NCI-H2196 treated with DMSO at 0.1 percent for 48 hours (cell line): ENCODE data around the gene ELL.
"Not testable (repeated sequence)": the region's sequence is repeated elsewhere in the genome, so short reads cannot be mapped to it uniquely, and the experiment has no call there.

ENCODE experiments used
- DNase-seq: peaks from one replicate; lab custom pipeline; 2025; ENCODE audit not compliant: unreplicated experiment; lab: John Stamatoyannopoulos, UW

ELL gene

GRCh38 chr19:18405754-18406153 is 116.1 kb downstream of the ELL start:
- not testable (repeated sequence) for DNase-seq

GRCh38 chr19:18402455-18403248 is 119.2 kb downstream of the ELL start:
- not testable (repeated sequence) for DNase-seq

- no peak for DNase-seq
Observed at GRCh38 chr19:18401580-18402112, 120.2 kb downstream of the ELL start.

- DNase-seq, result no peak
Observed at GRCh38 chr19:18399008-18399407, 122.9 kb downstream of the ELL start.

- DNase-seq, result no peak
Observed at GRCh38 chr19:18397242-18398202, 124.3 kb downstream of the ELL start, which contains the start of gene LRRC25. Gene LRRC25, minus strand, starts transcription at chr19:18397622. Its CDS starts 659 bp downstream, at chr19:18396963.

GRCh38 chr19:18396471-18397241 is 125.2 kb downstream of the ELL start:
- DNase-seq, result no peak

GRCh38 chr19:18393836-18394235 is 128.0 kb downstream of the ELL start:
- no peak for DNase-seq

GRCh38 chr19:18392926-18393325 is 128.9 kb downstream of the ELL start:
- no peak for DNase-seq
